ENCODE results near the gene CLSTN2. TPM values are rescaled to one million over a fixed set of nuclear protein-coding genes. Genes with fewer than 3 reads are reported as not detected.

The CLSTN2 gene
- polyA plus RNA-seq, 1 experiment, result 0.04 TPM

GRCh38 chr3:140092848-140093536, 158.0 kb downstream of the CLSTN2 start:
- no peak overlapping the region for H3K4me3 ChIP-seq (ENCODE audit: low read depth, low read length)
- DNase-seq (ENCODE audit: low read depth, low spot score), result no peak
- no peak for TF ChIP-seq CTCF (IDR thresholded peaks at IDR 0.05; ENCODE audit: low read depth, low read length)
- H3K27ac ChIP-seq (ENCODE audit: low read depth, low read length), result no peak overlapping the region
- POLR2A ChIA-PET, result interaction anchor here (0.6 kb wide), 1 partner anchor 1595 kb away, joined by 6 read pairs; no protein-coding TSS in a partner anchor
- no peaks in the 10 kb centered on the region for H3K9me3 ChIP-seq (ENCODE audit: control insufficient read depth, insufficient read depth, low read length)
- H3K27me3 ChIP-seq (ENCODE audit: control insufficient read depth, insufficient read depth, low read length), result no peaks in the 10 kb centered on the region
- CTCF ChIA-PET, result no interaction called here

GRCh38 chr3:140093742-140094141, 158.8 kb downstream of the CLSTN2 start:
- ChIA-PET CTCF (no interaction called here), POLR2A (interaction anchor here (0.6 kb wide), 1 partner anchor 1594 kb away, joined by 6 read pairs; no protein-coding TSS in a partner anchor)
- Histone ChIP-seq H3K9me3 (ENCODE audit: control insufficient read depth, insufficient read depth, low read length) (no peaks in the 10 kb centered on the region), H3K27ac (ENCODE audit: low read depth, low read length) (no peak overlapping the region), H3K27me3 (ENCODE audit: control insufficient read depth, insufficient read depth, low read length) (no peaks in the 10 kb centered on the region), H3K4me3 (ENCODE audit: low read depth, low read length) (no peak overlapping the region)
- peak; percentile 6 for DNase-seq (ENCODE audit: low read depth, low spot score)
- TF ChIP-seq CTCF (IDR thresholded peaks at IDR 0.05; ENCODE audit: low read depth, low read length), result no peak

GRCh38 chr3:140094487-140094886, 159.5 kb downstream of the CLSTN2 start:
- ChIA-PET POLR2A (no interaction called here), CTCF (no interaction called here)
- DNase-seq (ENCODE audit: low read depth, low spot score), result no peak
- Histone ChIP-seq H3K27me3 (ENCODE audit: control insufficient read depth, insufficient read depth, low read length) (no peaks in the 10 kb centered on the region), H3K9me3 (ENCODE audit: control insufficient read depth, insufficient read depth, low read length) (no peaks in the 10 kb centered on the region), H3K27ac (ENCODE audit: low read depth, low read length) (no peak overlapping the region), H3K4me3 (ENCODE audit: low read depth, low read length) (no peak overlapping the region)
- TF ChIP-seq CTCF (IDR thresholded peaks at IDR 0.05; ENCODE audit: low read depth, low read length), result no peak

GRCh38 chr3:140096037-140096436, 161.1 kb downstream of the CLSTN2 start:
- TF ChIP-seq CTCF (IDR thresholded peaks at IDR 0.05; ENCODE audit: low read depth, low read length), result no peak
- POLR2A ChIA-PET, result no interaction called here
- Histone ChIP-seq H3K27me3 (ENCODE audit: control insufficient read depth, insufficient read depth, low read length) (no peaks in the 10 kb centered on the region), H3K9me3 (ENCODE audit: control insufficient read depth, insufficient read depth, low read length) (no peaks in the 10 kb centered on the region), H3K4me3 (ENCODE audit: low read depth, low read length) (no peak overlapping the region), H3K27ac (ENCODE audit: low read depth, low read length) (no peak overlapping the region)
- no peak for DNase-seq (ENCODE audit: low read depth, low spot score)
- CTCF ChIA-PET, result no interaction called here

- ChIA-PET POLR2A (no interaction called here), CTCF (no interaction called here)
- no peak for TF ChIP-seq CTCF (IDR thresholded peaks at IDR 0.05; ENCODE audit: low read depth, low read length)
- no peak for DNase-seq (ENCODE audit: low read depth, low spot score)
- Histone ChIP-seq H3K27ac (ENCODE audit: low read depth, low read length) (no peak overlapping the region), H3K4me3 (ENCODE audit: low read depth, low read length) (no peak overlapping the region), H3K9me3 (ENCODE audit: control insufficient read depth, insufficient read depth, low read length) (no peaks in the 10 kb centered on the region), H3K27me3 (ENCODE audit: control insufficient read depth, insufficient read depth, low read length) (no peaks in the 10 kb centered on the region)
Observed at GRCh38 chr3:140097874-140098635, 163.1 kb downstream of the CLSTN2 start.
